ENCODE results near the gene CLDN4.
"Not testable (repeated sequence)": the region's sequence is repeated elsewhere in the genome, so short reads cannot be mapped to it uniquely, and the experiment has no call there.

Gene CLDN4

DNA sequence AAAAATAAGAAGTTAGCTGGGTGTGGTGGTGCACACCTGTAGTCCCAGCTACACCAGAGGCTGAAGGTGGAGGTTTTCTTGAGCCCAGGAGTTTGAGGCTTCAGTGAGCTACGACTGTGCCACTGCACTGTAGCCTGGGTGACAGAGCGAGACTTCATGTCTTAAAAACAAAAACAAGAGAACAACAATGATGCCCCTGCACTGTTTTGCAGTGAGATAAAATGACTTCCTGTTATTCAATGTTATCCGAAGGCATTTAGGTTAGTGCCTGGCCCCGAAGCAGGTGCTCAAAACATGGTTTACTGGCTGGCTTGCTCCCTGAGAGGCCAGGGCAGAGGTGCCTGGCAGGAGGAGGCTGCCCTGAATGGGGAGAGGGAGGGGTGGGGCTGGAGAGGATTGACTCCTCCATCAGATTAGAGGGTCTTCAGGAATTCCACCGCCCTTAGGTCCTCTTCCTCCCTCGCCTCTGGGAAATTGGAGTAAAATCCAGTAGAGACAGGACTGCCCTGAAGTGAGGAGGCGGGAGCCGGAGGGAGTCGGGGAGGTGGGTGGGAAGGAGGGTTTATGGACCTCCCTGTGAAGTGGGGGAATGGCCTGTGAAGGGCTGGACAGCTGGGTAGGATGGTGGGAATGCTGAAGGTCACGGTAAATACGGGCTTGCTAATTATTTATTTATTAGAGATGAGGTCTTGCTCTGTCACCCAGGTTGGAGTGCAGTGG, 6.8 kb upstream of the CLDN4 start:
- no peak for DNase-seq (ENCODE audit: low read depth in 2 of 2)

DNA sequence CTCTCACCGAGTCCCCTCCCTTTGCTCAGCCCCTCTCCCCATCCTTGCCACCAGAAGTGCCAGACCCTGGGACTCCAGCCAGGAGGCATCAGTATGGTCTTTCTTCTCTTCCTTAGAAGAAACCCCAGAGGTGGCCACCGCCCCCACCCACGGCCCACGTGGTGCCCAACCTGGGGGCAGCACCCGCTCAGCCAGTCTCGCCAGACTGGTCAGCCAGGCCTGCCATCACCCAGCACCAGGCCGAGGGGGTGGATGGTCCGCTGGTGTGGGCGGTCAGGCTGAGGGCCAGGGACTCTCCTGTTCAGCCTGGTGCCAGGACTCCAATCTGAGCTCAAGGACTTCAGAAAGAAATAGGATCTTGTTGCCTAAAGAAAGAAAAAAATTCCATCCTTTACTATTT, 5.8 kb upstream of the CLDN4 start:
- DNase-seq (ENCODE audit: low read depth in 2 of 2): no peak

DNA sequence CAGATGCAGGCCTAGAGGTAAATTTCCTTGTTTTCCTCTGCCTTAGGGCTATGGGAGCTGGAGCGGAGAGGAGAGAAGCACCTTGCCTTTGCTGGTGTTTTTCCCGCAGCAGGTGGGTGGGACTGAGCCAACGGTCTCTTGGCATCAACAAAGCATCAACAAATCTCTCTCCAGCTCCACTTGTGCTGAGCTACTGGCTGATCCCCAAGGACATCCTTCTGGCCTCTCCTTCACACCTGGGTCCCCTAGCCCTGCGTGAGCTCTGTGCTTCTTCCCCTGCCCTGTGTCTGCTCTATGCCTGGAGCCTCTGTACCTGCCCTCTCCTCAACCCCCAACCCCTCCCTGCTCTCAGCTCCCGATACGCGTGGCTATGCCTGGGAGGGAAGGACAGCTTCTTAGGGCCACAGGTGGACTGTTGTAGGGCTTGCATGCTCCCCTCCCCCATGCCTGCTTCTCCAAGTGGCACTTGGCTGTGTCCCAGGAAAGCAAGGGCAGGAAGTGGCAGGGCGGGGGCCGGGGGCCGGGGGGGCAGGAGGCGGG, 3.2 kb upstream of the CLDN4 start:
- no peak for DNase-seq (ENCODE audit: low read depth in 2 of 2)

DNA sequence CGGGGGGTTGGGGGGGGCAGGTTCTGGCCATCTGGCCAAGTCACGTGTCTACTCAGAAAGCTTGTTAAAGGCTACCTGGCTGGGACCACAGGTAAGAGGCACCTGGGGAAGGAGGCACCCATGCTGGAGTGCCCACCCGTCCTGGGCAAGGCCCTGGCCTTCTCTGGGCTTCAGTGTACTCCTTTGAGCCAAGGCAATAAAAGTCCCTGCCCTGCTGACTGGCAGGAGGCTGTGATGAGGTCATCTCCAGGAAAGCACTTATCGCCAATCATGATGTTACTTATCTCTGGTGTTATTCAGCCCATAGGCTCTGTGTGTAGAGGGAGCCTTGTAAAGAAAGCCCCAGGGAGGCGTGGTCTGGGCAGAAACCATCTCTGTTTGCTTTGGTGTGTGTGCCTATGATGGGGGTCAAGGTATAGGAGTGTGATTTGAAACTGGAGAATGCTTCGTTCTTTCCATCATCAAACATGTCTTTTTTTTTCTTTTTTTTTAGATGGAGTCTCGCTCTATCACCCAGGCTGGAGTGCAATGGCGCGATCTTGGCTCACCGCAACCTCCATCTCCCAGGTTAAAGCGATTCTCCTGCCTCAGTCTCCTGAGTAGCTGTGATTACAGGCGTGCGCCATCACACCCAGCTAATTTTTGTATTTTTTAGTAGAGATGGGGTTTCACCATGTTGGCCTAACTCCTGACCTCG, 2.5 kb upstream of the CLDN4 start:
- no peak for DNase-seq (ENCODE audit: low read depth in 2 of 2)

DNA sequence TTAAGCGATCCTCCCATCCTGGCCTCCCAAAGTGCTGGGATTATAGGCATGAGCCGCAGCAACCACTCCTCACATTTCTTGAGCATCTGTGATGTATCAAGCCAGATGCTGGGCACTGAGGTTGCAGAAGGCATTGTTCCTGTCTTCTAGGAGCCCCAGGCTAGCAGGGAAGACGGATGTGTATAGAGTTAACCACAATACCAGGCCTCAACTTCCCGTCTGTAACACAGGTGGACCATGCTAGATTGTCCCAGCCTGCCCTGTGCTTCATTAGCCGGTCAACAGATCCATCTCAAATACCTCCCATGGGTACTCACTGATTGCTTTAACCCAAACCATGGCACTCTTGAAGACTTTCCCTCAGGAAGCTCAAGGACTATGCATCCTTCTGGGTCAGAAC, 1.8 kb upstream of the CLDN4 start:
- DNase-seq (ENCODE audit: low read depth in 2 of 2): no peak

DNA sequence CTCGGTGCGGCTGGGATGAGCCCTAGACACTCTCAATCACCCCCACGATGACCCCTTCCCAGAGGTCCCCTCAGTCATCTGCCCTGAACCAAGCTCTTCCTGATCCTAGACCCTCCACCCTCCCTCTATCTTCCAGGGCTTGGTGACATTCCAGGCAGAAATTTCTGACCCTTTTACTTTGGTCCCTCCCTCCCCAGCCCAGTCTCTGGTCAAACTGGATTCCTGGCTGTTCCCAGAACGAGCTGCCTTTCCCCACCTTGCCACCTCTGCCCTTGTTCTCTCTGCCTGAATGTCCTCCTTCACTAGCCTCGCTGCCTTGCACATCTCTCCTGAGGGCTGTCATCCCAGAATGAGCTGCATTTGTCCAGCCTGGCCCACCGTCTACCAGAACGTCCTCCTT, 1.3 kb upstream of the CLDN4 start:
- no peak for DNase-seq (ENCODE audit: low read depth in 2 of 2)

DNA sequence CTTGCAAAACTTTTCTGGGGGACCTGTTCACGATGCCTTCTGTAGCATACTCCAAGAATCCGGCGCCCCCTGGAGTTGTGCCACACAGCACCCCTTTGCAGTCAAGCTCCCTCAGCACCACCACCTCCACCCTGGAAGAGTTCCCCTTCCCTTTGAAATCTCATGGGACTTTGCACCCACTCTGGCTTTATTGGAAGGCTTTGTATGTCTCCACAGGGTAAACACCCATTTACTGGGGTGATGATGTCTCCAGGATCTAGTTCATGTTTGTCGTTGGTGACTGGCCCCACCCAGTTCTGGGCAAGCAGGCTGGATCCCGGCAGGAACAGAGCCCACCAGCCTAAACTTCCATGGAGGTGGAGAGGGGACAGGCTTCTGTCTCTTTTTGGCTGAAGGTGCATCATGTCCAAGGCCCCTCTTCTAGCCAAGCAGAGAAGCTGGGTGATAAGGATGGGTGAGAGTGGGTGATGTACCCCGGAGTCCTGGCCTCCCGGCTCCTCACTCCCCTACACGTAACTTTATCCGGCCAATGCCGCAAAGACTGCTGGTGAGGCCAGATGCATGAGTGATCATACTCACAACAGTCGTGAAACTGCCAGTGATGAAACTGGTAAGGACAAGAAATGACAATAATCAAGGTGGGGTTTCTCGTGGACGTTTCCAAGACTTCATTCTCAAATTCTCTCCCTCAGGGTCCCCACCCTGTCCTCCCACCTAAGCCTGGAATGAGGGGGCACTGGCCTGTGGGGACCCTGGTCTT, 695 bp upstream of the CLDN4 start:
- DNase-seq (ENCODE audit: low read depth in 2 of 2): no peak

DNA sequence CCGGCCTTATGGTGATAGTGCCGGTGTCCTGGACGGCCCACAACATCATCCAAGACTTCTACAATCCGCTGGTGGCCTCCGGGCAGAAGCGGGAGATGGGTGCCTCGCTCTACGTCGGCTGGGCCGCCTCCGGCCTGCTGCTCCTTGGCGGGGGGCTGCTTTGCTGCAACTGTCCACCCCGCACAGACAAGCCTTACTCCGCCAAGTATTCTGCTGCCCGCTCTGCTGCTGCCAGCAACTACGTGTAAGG, 713 bp downstream of the CLDN4 start:
- DNase-seq (ENCODE audit: low read depth in 2 of 2): no peak

DNA sequence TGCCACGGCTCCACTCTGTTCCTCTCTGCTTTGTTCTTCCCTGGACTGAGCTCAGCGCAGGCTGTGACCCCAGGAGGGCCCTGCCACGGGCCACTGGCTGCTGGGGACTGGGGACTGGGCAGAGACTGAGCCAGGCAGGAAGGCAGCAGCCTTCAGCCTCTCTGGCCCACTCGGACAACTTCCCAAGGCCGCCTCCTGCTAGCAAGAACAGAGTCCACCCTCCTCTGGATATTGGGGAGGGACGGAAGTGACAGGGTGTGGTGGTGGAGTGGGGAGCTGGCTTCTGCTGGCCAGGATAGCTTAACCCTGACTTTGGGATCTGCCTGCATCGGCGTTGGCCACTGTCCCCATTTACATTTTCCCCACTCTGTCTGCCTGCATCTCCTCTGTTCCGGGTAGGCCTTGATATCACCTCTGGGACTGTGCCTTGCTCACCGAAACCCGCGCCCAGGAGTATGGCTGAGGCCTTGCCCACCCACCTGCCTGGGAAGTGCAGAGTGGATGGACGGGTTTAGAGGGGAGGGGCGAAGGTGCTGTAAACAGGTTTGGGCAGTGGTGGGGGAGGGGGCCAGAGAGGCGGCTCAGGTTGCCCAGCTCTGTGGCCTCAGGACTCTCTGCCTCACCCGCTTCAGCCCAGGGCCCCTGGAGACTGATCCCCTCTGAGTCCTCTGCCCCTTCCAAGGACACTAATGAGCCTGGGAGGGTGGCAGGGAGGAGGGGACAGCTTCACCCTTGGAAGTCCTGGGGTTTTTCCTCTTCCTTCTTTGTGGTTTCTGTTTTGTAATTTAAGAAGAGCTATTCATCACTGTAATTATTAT, 1.2 kb downstream of the CLDN4 start:
- no peak for DNase-seq (ENCODE audit: low read depth in 2 of 2)

DNA sequence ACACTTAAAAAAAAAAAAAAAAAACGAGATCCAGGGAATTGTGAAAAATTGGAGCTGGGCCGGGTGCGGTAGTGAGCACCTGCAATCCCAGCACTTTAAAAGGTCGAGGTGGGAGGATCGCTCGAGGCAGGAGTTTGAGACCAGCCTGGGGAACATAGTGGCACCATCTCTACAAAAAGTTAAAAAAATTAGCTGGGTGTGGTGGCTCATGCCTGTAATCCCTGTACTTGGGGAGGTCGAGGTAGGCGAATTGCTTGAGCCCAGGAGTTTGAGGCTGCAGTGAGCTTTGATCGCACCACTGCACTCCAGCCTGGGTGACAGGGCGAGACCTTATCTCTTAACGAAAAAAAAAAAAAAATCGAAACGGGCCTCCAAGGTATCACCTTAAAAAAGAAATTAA, 2.0 kb downstream of the CLDN4 start:
- no peak for DNase-seq (ENCODE audit: low read depth in 2 of 2)

DNA sequence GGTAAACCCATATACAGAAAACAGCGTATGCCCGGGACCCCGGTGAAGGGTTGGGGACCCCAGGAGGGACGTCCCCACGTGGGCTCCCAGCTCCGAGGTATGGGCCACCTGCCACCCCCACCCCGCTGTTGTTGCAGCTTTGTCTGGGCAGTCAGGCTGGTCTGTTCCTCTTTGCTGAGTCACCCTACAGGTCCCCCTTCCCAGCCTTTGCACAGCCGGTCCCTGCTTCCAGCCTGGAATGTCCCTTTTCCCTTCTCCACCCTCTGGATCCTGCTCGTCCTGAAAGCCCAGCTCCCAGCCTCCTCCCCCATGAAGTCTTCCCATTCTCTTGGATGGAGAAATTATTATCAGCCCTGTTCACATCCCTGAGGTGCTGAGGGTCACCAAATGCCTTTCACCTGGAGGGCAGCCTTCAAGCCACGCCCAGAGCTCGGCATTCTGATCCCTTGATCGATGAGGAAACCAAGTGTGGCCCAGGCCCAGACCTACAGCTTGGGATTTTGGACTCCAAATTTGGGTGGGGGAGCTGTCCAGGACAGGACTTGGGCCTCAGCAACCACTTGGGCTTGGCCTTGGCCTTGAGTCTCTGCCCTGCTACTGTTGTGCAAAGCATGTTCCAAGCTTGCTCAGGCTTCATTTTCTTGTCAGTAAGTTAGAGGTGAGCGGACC, 2.6 kb downstream of the CLDN4 start:
- no peak for DNase-seq (ENCODE audit: low read depth in 2 of 2)

DNA sequence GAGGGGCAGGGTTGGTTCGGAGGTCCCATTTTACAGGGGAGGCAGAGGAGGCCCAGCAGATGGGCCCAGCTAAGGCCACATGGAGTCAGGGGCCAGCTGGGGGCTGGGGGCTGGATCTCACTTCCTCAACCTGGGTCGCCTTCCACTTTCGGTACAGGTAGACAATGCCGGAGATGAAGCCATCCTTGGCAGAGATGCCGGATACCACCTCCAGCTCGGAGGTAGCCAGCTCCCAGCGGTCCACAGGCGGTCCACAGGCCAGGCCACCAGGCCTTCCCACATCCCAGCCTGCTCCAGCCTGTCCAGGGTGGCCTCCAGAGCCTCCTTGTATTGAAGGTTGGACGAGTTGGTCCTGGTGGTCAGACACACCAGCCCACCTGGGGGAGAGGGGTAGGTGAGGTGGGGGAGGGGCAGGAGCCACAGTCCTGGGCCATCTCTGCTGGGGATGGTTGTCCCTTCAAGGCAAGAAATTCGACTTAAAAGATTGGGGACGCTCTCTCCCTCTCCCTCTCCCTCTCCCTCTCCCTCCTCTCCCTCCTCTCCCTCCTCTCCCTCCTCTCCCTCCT, 3.9 kb downstream of the CLDN4 start:
- DNase-seq (ENCODE audit: low read depth in 2 of 2): no peak

DNA sequence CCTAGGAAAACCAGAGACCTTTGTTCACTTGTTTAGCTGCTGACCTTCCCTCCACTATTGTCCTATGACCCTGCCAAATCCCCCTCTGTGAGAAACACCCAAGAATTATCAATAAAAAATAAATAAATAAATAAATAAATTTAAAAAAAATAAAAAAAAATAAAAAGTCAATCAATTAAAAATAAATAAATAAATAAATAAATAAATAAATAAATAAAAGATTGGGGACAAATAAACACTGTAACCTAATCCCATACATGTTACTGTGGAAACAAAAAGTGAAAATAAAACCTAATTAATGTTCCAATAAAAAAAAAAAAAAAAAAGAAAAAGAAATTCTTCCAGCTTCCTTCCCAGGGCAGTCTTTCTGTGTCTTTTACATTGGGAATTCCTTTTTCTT, 6.4 kb downstream of the CLDN4 start:
- DNase-seq (ENCODE audit: low read depth in 2 of 2): not testable (repeated sequence)

DNA sequence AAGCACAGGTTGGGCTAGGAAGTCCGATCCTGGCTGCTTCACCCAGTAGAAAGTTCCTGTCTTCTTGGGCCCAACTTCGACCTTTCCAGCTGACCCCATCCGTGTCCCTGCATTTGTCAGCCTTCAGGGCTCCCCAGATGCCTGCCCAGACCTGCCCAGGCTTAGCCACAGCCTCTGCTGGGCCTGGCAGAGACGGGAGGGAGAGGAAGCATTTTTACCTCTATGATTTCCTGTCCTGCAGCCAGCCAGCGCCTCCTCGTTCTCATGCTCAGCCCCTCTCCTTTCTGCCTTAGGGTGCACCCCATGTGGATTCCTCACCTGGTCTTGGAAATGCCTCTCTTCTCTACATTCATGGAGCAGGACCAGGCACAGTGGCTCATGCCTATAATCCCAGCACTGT, 7.8 kb downstream of the CLDN4 start:
- no peak for DNase-seq (ENCODE audit: low read depth in 2 of 2)

DNA sequence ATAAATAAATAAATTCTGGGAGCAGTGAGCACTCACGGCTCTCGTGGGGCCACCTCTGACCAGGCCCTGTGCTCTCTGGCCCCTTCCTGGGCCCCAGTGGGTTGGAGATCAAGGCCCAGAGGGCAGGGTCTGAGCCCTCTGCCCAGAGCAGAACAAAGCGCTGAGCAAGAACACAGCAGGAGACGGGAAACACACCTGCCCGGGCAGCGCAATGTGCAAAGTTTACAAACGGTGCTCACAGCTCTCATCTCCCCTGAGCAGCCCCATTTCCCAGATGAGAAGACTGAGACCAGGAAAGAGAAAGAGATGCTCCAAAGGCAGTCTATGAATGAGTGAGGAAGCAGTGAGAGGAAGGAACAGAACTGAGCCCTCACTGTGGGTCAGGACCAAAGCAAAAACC, 8.5 kb downstream of the CLDN4 start:
- no peak for DNase-seq (ENCODE audit: low read depth in 2 of 2)

DNA sequence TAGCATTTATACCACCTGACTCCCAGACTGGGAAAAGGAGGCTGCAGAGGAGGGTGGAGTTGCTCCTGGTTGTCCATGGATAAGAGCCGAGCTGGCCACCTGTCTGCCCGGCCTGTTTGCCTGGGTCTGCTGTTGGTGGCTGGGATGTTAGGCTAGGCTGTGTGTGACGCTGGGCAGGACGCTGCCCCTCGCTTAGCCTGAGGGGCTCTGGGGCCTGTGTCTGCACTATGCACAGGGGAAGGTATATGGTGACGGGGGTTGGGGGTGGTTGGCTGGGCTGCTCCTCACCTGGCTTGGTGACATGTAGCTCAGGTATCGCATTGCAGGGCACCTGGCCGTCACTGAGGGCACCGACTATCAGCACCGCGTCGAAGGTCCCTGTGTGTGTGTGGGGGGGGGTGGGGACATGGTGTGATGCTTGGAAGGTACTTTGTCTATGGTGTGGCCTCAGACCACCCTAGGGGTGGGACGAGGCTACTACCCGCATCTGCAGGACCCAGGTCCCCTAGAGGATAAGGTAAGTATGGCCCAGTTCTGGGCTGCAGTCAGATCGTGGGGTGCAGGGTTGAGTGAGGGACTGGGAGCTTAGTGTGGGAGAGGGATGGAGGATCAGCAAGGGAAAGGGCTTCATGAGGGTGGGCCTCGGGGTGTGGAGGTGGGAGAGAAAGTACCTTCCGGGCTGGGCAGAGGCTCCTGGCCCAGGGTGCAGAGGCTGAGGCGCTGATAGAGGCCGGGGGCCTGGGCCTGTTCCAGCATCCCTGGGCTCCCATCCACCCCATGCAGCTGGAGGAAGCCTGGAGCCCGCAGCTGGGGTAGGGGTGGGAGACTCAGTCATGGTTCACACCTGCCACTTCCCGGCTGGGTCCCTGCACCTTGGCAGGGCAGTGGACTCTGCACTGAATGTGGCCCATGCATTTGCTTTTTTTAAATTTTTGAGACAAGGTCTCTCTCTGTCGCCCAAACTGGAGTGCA, 9.2 kb downstream of the CLDN4 start:
- DNase-seq (ENCODE audit: low read depth in 2 of 2): no peak

DNA sequence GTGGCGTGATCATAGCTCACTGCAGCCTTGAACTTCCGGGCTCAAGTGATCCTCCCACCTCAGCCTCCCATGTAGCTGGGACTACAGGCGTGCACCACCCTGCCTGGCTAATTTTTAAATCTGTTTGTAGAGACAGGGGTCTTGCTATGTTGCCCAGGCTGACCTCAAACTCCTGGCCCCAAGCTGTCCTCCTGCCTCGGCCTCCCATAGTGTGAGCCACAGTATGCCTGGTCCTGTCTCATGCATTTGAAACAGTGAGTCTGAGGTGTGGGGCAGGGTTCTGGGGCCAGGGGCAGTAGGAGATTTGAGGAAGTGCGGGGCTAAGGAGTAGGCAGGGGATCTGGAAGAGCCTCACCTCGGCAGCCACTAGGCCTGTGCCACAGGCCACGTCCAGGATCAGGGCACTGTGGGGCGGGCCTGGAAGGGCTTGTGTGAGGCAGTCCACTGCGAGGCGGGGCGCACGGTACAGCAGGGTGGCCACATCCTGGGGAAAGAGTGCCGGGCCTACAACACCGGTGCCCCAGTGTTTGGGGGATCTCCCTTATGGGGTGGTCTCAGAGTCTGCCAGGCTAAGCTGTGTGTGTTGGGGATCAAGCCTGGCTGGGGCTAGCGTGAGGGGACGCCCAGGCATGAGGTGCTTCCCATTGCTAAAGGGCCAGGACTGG, 10.1 kb downstream of the CLDN4 start:
- no peak for DNase-seq (ENCODE audit: low read depth in 2 of 2)

DNA sequence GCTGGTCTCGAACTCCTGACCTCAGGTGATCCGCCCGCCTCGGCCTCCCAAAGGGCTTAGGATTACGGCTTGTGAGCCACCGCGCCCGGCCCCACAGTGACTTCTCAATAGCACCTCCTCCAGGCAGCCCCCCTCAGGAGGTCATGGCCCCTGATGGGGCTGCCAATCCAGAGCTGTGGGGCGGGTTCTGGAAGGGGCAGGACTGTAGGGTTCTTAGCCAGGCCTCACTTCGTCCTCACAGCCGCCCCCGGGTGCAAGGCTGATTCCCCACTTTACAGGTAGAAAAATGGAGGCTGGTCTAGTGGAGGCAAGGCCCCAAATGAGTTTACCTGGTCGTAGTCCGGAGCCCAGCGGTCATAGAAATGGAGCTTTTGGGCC, 10.9 kb downstream of the CLDN4 start:
- no peak for DNase-seq (ENCODE audit: low read depth in 2 of 2)
